NAMALWA (cell line): ENCODE results near the gene ZNF579.

ENCODE experiments used
- DNase-seq: peaks from one replicate; pipeline ENCODE4 v3.0.0-alpha.2; 2015; ENCODE audit warnings: low spot score

ZNF579 gene, protein sequence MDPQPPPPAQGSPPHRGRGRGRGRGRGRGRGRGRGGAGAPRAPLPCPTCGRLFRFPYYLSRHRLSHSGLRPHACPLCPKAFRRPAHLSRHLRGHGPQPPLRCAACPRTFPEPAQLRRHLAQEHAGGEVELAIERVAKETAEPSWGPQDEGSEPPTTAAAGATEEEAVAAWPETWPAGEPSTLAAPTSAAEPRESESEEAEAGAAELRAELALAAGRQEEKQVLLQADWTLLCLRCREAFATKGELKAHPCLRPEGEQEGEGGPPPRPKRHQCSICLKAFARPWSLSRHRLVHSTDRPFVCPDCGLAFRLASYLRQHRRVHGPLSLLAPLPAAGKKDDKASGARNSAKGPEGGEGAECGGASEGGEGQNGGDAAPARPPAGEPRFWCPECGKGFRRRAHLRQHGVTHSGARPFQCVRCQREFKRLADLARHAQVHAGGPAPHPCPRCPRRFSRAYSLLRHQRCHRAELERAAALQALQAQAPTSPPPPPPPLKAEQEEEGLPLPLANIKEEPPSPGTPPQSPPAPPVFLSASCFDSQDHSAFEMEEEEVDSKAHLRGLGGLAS

DNA sequence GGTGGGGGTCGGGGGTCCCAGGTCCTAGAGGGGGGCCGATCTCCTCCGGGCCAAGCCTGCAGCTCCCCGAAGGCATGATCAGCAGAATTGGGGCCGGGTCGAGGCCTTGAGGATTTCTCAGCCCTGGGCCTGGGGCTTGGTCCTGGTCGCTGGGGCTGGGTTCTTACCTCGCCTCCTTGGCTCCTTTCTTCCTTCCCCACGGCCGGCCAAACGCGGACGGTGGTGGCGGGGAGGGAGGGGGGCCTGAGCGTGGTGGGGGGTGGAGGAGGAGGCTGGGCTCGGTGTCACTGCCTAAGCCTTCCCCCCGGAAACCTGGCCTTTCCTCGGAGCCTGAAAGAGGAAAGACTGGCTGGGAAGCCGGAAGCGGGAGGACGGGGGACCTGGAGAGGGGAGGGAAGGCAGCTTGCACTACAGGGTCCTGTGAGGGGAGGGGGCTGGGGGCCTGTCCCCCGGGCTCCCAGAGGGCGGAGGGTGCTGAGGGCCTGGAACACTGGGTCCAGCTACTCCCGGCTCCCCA is at the start of gene ZNF579:
Gene ZNF579 (minus strand): TSS at position 221 of the 517 bp plus-strand sequence. CDS start 1,209 bp downstream, outside the sequence.
- peak; percentile 83 for DNase-seq

DNA sequence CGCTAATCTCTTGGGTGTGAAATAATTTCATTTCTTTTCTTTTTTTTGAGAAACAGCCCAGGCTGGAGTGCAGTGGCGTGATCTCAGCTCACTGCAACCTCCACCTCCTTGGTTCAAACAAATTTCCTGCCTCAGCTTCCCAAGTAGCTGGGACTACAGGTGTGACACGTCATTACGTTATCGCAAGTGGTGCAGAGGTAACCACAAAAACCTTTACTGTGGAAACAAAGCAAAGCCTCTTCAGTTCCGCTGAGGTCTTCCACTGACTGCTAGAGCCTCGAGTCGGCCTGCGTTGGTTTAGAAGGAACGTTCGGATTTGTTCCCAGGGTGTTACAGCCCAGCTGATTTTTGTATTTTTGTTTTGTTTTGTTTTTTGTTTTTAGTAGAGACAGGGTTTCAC is 45.7 kb upstream of the ZNF579 start:
- DNase-seq: no peak

DNA sequence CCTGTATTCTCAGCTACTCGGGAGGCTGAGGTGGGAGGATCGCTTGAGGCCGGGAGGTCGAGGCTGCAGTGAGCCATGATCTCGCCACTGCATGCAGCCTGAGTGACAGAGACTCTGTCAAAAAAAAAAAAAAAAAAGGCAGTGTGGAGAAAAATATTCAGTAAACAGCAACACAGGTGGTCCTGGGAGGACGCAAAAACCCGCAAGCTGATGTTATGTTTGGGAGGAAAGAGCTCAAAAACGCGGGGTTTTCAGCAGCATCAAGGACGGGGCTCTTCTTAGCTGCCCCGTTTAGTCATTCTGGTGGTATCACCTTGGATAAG is 44.3 kb upstream of the ZNF579 start:
- no peak for DNase-seq

DNA sequence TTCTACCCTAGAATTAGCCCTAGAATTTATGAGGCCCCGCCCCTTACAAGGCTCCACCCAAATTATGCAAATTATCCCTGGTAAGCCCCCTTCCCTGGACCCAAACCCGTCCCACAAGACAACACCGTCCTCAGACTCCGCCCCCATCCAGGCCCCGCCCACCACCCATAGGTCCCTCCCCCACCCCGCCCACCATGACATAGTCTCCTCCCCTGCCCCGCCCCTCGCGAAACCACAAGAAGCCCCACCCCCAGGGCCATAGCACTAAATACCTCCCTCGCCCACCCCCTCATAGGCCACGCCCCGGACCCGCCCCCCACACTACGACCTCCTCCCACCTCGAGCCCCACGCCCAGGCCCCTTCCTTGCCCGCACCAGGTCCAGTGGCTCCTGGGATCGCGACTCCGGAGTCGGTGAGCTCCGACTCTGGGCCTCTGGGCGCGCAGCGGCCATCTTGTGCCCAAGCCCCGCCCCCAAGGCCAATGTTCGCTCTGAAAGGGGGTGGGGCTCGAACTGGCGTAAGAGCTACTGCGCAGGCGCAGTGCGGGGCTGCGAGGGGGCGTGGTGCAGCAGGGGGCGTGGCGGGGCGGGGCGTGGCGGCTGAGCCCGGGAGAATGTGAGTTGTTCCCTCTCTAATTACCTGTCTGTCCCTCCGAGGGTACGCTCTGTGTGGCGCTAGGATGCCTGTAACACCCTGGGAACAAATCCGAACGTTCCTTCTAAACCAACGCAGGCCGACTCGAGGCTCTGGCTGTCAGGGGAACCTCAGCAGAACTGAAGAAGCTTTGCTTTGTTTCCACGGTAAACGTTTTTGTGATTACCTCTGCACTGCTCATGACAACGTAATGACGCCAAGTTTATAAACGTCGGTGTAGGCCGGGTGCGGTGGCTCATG is 43.7 kb upstream of the ZNF579 start, which contains the start of gene ZNF784:
Gene ZNF784 (minus strand): TSS at position 458 of the 895 bp plus-strand sequence. CDS start 5 bp downstream, at position 453.
- DNase-seq: peak; percentile 94

DNA sequence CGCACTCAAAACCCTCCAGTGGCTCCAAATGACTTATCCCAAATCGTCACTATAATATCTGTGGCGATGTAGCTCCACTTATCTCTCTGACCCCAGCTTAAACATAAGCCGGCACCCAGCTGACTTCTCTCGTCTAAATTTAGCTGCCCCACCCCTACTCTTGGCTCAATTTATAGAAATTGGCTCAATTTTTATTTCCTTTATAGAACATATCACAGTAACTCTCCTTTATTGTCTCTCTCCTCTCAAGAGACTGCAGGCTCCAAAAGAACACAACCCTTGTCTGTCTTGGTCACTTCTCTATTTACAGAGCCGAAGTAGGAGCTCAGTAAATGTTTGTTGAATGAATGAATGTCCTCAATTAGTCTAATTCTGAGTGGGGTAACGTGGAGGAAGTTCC is 42.9 kb upstream of the ZNF579 start:
- no peak for DNase-seq

DNA sequence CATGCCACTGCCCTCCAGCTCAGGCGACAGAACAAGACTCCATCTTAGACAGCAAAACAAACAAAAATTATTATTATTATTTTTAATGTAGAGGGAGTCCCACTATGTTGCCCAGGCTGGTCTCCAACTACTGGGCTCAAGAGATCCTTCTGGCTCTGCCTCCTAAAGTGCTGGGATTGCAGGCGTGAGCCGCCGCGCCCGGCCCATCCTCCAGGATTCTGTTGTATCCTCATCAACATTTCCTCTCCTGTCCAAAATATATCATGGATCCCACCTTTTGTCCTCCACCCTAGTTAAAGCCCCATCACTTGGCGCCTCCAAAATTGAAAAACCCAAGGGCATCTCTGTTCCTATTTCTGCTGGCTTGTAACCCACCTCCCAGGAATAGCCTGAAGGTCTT is 42.5 kb upstream of the ZNF579 start:
- DNase-seq: no peak

DNA sequence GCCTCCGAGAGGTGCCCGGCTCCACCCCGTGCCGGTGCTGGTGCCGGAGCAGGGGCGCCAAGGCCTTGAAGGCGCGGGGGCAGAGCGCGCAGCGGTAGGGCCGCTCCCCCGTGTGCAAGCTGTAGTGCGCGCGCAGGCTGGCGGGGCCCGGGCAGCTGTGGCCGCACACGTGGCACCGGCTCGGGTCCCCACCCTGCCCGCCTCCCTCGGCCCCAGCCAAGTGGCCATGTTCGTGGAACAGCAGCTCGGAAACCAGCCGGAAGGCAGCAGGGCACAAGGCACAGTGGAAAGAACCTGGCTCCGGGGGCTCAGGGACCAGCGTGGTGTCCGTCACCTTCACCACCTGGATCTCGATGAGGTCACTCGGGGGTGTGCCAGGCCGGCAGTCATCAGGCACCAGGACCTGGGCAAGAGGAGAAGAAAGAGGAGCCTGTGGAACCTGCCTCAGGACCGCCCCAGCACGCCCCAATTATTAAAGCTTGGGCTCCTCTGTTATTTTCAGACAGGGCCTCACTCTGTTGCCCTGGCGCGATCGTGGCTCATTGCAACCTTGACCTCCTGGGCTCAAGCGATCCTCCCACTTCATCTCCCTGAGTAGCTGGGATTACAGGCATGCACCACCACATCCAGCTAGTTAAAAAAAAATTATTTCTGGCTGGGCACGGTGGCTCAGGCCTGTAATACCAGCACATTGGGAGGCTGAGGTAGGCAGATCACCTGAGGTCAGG is 41.8 kb upstream of the ZNF579 start:
- DNase-seq: no peak

DNA sequence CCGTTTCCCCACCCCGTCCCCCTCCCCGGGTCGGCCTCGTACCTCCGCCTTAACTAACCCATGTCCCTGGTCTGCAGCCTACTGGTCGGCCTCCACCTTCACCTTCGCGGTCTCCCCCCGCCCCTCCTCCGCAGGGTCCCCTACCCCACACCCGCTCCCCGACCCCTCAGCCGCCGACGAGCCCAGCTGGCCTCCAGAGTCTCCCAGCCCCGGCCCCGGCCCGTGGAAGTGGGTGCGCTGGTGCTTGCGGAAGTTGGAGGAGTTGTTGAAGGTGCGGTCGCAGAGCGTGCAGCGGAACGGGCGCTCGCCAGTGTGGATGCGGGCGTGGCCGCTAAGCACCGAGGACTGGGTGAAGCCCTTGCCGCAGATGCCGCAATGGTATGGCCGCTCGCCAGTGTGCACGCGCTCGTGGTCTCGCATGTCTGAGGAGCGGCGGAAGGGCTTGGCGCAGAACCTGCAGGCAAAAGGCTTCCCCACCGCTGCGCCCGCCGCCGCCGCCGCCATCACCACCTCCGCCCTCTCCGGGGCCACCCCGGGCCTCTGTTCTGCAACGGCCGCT is 41.1 kb upstream of the ZNF579 start:
- DNase-seq: no peak

DNA sequence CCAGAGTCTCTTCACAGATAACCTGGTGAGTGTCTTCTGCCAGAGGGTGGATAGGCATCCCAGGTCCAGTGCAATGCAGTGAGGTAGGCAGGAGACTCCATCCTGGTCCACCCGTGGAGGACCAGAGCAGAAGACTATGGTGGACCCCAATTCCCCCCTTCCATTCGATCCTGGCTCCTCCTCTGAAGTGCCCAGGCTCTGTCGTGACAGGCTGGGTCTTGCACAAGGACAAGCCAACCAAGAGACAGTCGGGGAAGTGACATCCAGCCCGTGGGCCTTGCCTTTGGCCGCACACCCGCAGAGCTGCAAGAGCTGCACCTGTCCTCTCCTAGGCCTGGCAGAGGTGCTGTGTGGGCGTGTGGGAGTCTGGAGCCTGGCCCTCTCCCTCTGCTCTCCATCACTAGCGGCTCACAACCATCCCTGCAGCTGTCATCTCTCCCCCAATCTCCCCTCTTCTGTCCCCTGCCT is 40.6 kb upstream of the ZNF579 start:
- DNase-seq: no peak

DNA sequence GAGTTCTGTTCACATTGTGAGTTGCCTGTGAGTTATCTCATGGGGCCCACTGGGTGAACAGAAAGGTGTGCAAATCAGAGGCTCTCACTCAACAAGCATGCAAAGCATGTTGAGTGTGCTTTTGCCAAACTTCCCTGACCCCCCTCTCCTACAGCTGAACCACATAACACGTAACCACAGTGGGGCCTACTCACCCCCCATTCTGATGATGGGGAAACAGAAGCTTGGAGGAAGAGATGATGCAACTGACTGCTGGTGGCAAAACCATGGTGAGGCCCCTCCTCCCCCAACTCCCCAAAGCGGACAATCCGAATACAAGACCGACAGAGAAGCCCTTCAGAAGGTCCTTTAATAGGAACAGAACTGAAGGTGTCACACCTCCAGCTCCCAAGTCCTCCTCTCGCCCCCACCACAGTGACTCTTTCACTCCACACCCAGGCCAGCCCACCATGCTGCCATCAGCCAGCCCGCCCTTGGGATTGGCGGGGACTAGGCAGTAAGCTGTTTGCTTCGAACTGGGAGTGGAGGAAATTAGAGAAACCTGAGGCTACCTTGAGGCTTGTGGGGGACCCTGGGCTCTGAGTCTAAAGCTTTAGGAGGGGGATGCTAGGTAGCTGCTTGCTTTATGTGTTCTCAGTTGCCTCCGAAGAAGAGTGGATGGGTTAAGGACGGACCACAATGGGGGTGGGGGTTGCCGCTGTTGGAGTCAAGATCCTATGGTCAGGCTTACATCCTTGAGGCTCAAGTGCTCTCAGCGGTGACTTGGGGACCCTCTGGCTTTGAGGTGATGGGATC is 40.0 kb upstream of the ZNF579 start:
- no peak for DNase-seq

DNA sequence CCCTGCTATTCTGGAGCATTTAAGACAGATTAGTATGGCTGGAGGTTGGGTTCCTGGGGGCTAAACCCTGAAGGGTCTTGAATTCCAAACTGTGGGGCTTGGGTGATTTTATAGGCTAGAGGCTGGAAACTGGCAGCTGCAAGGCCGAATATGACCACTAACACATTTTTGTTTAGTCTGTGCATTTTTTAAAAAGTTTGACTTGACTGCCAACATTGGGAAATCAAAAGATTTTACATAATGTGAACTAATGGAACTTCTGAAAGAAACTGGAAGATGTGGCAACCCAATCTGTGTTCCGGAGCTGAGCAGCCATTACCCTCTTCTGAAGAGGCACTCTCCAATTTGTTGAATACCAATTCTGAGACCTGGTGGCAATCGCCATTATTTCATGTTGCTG is 38.6 kb upstream of the ZNF579 start:
- no peak for DNase-seq

DNA sequence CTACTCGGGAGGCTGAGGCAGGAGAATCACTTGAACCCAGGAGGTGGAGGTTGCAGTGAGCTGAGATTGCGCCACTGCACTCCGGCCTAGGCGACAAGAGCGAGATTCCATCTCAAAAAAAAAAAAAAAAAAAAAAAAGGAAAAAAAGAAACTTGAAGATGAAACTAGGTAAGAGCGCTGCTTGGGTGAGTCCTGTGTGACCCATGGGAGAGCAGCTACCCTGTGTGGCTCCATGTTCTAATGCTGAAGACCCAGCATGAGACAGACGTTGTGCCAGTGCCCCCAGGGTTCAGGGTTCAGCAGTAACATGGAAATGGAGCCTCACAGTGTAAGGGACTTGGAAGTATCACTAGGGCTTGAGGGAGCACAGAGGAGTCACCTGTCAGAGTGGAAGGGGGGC is 37.8 kb upstream of the ZNF579 start:
- no peak for DNase-seq

DNA sequence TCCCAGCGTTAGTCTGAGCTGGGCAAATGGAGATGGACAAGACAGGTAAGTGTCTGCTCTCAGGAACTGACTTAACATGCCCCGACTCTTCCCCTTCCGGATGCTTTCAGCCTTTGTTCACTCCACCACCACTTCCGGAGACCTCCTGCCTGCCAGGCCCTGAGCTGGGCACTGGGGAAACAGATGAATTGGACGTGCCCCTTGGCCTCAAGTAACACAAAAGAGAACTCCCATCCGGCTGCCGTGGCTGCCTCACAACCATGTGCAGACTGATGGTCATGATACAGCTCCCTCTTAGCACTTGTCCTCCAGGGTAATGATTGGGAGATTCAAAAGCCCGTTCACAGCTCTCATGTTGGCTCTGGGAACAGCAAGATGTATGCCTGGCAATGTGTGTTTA is 36.8 kb upstream of the ZNF579 start:
- no peak for DNase-seq

DNA sequence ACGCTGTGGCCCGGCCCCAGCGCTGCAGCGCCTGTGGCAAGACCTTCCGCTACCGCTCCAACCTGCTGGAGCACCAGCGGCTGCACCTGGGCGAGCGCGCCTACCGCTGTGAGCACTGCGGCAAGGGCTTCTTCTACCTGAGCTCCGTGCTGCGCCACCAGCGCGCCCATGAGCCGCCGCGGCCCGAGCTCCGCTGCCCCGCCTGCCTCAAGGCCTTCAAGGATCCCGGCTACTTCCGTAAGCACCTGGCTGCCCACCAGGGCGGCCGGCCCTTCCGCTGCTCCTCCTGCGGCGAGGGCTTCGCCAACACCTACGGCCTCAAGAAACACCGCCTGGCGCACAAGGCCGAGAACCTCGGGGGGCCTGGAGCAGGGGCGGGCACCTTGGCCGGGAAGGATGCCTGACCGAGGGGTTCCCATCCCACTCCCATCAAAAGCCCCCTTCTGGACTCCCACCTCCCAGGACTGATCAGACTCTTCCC is 35.8 kb upstream of the ZNF579 start:
- no peak for DNase-seq

DNA sequence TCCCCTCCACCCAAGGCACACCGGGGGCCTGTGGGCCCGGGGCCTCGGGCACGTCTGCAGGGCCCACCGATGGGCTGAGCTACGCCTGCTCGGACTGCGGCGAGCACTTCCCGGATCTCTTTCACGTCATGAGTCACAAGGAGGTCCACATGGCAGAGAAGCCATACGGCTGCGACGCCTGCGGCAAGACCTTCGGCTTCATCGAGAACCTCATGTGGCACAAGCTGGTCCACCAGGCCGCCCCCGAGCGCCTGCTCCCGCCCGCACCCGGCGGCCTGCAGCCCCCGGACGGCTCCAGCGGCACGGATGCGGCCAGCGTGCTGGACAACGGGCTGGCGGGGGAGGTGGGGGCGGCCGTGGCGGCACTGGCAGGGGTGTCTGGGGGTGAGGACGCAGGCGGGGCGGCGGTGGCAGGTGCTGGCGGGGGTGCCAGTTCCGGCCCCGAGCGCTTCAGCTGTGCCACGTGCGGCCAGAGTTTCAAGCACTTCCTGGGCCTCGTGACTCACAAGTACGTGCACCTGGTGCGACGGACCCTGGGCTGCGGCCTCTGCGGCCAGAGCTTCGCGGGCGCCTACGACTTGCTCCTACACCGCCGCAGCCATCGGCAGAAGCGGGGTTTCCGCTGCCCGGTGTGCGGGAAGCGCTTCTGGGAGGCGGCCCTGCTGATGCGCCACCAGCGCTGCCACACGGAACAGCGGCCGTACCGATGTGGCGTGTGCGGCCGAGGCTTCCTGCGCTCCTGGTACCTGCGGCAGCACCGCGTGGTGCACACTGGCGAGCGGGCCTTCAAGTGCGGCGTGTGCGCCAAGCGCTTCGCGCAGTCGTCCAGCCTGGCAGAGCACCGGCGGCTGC is 35.1 kb upstream of the ZNF579 start:
- no peak for DNase-seq

DNA sequence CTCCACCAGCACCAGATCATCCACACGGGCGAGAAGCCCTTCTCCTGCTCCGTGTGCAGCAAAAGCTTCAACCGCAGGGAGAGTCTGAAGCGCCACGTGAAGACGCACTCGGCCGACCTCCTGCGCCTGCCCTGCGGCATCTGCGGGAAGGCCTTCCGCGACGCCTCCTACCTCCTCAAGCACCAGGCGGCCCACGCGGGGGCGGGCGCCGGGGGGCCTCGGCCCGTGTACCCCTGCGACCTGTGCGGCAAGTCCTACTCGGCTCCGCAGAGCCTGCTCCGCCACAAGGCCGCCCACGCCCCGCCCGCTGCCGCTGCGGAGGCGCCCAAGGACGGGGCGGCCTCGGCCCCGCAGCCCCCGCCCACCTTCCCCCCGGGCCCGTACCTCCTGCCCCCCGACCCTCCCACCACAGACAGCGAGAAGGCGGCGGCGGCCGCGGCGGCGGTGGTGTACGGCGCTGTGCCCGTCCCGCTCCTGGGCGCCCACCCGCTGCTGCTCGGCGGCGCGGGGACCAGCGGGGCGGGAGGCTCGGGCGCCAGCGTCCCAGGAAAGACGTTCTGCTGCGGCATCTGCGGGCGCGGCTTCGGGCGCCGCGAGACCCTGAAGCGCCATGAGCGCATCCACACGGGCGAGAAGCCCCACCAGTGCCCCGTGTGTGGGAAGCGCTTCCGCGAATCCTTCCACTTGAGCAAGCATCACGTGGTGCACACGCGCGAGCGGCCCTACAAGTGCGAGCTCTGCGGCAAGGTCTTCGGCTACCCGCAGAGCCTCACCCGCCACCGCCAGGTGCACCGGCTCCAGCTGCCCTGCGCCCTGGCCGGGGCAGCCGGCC is 34.3 kb upstream of the ZNF579 start:
- no peak for DNase-seq

DNA sequence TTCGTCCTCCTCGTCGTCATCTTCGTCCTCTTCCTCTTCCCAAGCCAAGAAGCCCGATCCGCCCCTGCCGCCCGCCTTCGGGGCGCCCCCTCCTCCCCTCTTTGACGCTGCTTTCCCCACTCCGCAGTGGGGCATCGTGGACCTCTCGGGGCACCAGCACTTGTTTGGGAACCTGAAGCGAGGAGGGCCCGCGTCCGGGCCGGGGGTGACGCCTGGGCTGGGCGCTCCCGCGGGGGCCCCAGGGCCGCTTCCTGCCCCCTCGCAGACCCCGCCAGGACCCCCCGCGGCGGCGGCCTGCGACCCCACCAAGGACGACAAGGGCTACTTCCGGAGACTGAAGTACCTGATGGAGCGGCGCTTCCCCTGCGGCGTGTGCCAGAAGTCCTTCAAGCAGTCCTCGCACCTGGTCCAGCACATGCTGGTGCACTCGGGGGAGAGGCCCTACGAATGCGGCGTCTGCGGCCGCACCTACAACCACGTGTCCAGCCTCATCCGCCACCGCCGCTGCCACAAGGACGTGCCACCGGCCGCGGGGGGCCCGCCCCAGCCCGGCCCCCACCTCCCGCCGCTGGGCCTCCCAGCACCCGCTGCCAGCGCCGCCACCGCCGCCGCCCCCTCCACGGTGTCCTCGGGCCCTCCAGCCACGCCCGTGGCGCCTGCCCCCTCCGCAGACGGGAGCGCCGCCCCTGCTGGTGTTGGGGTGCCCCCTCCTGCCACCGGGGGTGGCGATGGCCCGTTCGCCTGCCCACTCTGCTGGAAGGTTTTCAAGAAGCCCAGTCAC is 33.5 kb upstream of the ZNF579 start:
- DNase-seq: no peak

DNA sequence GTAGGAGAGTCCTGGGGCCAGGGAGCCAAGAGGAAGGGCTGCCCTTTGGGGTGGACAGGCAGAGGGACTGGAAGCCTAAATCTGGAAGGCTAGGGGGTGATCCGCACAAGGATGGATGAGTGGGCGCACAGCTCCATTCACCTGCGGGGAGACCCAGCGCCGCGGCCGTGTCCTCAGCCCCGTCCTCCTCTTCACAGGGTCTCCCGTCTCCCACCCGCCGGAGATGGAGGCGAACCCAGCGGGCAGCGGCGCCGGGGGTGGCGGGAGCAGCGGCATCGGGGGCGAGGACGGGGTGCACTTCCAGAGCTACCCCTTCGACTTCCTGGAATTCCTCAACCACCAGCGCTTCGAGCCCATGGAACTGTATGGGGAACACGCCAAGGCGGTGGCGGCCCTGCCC is 32.7 kb upstream of the ZNF579 start:
- no peak for DNase-seq
